ENCODE data around the gene CELF6. TPM values are rescaled to one million over a fixed set of nuclear protein-coding genes. Genes with fewer than 3 reads are reported as not detected.
A peak's percentile ranks its signal among the peaks of the same experiment; 100 is the strongest.
"Not testable (repeated sequence)": the region's sequence is repeated elsewhere in the genome, so short reads cannot be mapped to it uniquely, and the experiment has no call there.

Gene CELF6
- total RNA-seq, 1 donor: 0.84 TPM

GRCh38 chr15:72302955-72303354, 17.0 kb downstream of the CELF6 start:
- Histone ChIP-seq H3K4me3 (ENCODE audit: low read length) (no peak overlapping the region), H3K27me3 (ENCODE audit: insufficient read depth, low read length) (no peaks in the 10 kb centered on the region), H3K4me1 (ENCODE audit: insufficient read depth, low read length) (peaks cover 10% of the 10 kb centered on the region), H3K9me3 (ENCODE audit: low read depth, low read length) (no peaks in the 10 kb centered on the region)

- Histone ChIP-seq H3K4me3 (ENCODE audit: low read length) (no peak overlapping the region), H3K27me3 (ENCODE audit: insufficient read depth, low read length) (no peaks in the 10 kb centered on the region), H3K9me3 (ENCODE audit: low read depth, low read length) (no peaks in the 10 kb centered on the region), H3K4me1 (ENCODE audit: insufficient read depth, low read length) (no peaks in the 10 kb centered on the region)
Measured at GRCh38 chr15:72289597-72290325, 30.2 kb downstream of the CELF6 start.

- H3K4me1 ChIP-seq (ENCODE audit: insufficient read depth, low read length): no peaks in the 10 kb centered on the region
- H3K27me3 ChIP-seq (ENCODE audit: insufficient read depth, low read length): no peaks in the 10 kb centered on the region
- no peaks in the 10 kb centered on the region for H3K9me3 ChIP-seq (ENCODE audit: low read depth, low read length)
- no peak overlapping the region for H3K4me3 ChIP-seq (ENCODE audit: low read length)
Measured at GRCh38 chr15:72288796-72289596, 31.0 kb downstream of the CELF6 start.

- Histone ChIP-seq H3K4me3 (ENCODE audit: low read length) (no peak overlapping the region), H3K4me1 (ENCODE audit: insufficient read depth, low read length) (no peaks in the 10 kb centered on the region), H3K9me3 (ENCODE audit: low read depth, low read length) (no peaks in the 10 kb centered on the region), H3K27me3 (ENCODE audit: insufficient read depth, low read length) (no peaks in the 10 kb centered on the region)
Measured at GRCh38 chr15:72285927-72286516, 33.9 kb downstream of the CELF6 start.

- H3K4me1 ChIP-seq (ENCODE audit: insufficient read depth, low read length): no peaks in the 10 kb centered on the region
- no peak overlapping the region for H3K4me3 ChIP-seq (ENCODE audit: low read length)
- no peaks in the 10 kb centered on the region for H3K9me3 ChIP-seq (ENCODE audit: low read depth, low read length)
- H3K27me3 ChIP-seq (ENCODE audit: insufficient read depth, low read length): no peaks in the 10 kb centered on the region
Measured at GRCh38 chr15:72285402-72285801, 34.6 kb downstream of the CELF6 start.

GRCh38 chr15:72284781-72285180, 35.2 kb downstream of the CELF6 start:
- Histone ChIP-seq H3K9me3 (ENCODE audit: low read depth, low read length) (no peaks in the 10 kb centered on the region), H3K27me3 (ENCODE audit: insufficient read depth, low read length) (no peaks in the 10 kb centered on the region), H3K4me1 (ENCODE audit: insufficient read depth, low read length) (no peaks in the 10 kb centered on the region), H3K4me3 (ENCODE audit: low read length) (no peak overlapping the region)

- no peak overlapping the region for H3K4me3 ChIP-seq (ENCODE audit: low read length)
- H3K9me3 ChIP-seq (ENCODE audit: low read depth, low read length): no peaks in the 10 kb centered on the region
- no peaks in the 10 kb centered on the region for H3K27me3 ChIP-seq (ENCODE audit: insufficient read depth, low read length)
- no peaks in the 10 kb centered on the region for H3K4me1 ChIP-seq (ENCODE audit: insufficient read depth, low read length)
Measured at GRCh38 chr15:72281713-72282112, 38.2 kb downstream of the CELF6 start.

- H3K4me3 ChIP-seq (ENCODE audit: low read length): no peak overlapping the region
Measured at GRCh38 chr15:72280751-72281150, 39.2 kb downstream of the CELF6 start.

GRCh38 chr15:72278737-72279136, 41.2 kb downstream of the CELF6 start:
- no peaks in the 10 kb centered on the region for H3K27me3 ChIP-seq (ENCODE audit: insufficient read depth, low read length)
- H3K4me1 ChIP-seq (ENCODE audit: insufficient read depth, low read length): no peaks in the 10 kb centered on the region
- no peak overlapping the region for H3K4me3 ChIP-seq (ENCODE audit: low read length)
- no peaks in the 10 kb centered on the region for H3K9me3 ChIP-seq (ENCODE audit: low read depth, low read length)

More at GRCh38 chr15:72280751-72281150, 39.2 kb downstream of the CELF6 start:
- Histone ChIP-seq H3K4me1 (ENCODE audit: insufficient read depth, low read length) (no peaks in the 10 kb centered on the region), H3K9me3 (ENCODE audit: low read depth, low read length) (no peaks in the 10 kb centered on the region), H3K27me3 (ENCODE audit: insufficient read depth, low read length) (no peaks in the 10 kb centered on the region)

GRCh38 chr15:72276326-72276700, 43.6 kb downstream of the CELF6 start:
- Histone ChIP-seq H3K4me3 (ENCODE audit: low read length) (no peak overlapping the region), H3K9me3 (ENCODE audit: low read depth, low read length) (no peaks in the 10 kb centered on the region), H3K27me3 (ENCODE audit: insufficient read depth, low read length) (no peaks in the 10 kb centered on the region), H3K4me1 (ENCODE audit: insufficient read depth, low read length) (peaks cover 18% of the 10 kb centered on the region)

- not testable (repeated sequence) for H3K27me3 ChIP-seq (ENCODE audit: insufficient read depth, low read length); H3K4me3 ChIP-seq (ENCODE audit: low read length); H3K9me3 ChIP-seq (ENCODE audit: low read depth, low read length)
- H3K4me1 ChIP-seq (ENCODE audit: insufficient read depth, low read length): peaks cover 23% of the 10 kb centered on the region
Measured at GRCh38 chr15:72275635-72276325, 44.2 kb downstream of the CELF6 start.

- Histone ChIP-seq H3K4me3 (ENCODE audit: low read length) (peak overlapping the region; percentile 45), H3K27me3 (ENCODE audit: insufficient read depth, low read length) (no peaks in the 10 kb centered on the region), H3K9me3 (ENCODE audit: low read depth, low read length) (no peaks in the 10 kb centered on the region)
Measured at GRCh38 chr15:72272997-72273352, 47.0 kb downstream of the CELF6 start.

GRCh38 chr15:72272213-72272996, 47.6 kb downstream of the CELF6 start, which contains the start of gene PARP6:
PARP6 (minus strand) TSS chr15:72272554; CDS start chr15:72267477, 5,077 bp downstream.
- Histone ChIP-seq H3K9me3 (ENCODE audit: low read depth, low read length) (no peaks in the 10 kb centered on the region), H3K27me3 (ENCODE audit: insufficient read depth, low read length) (no peaks in the 10 kb centered on the region), H3K4me3 (ENCODE audit: low read length) (peak within 1 kb of the TSS; percentile 77), H3K4me1 (ENCODE audit: insufficient read depth, low read length) (peaks cover 23% of the 10 kb centered on the region)

More at GRCh38 chr15:72272997-72273352, 47.0 kb downstream of the CELF6 start:
- H3K4me1 ChIP-seq (ENCODE audit: insufficient read depth, low read length): peaks cover 23% of the 10 kb centered on the region

- peaks cover 23% of the 10 kb centered on the region for H3K4me1 ChIP-seq (ENCODE audit: insufficient read depth, low read length)
- H3K9me3 ChIP-seq (ENCODE audit: low read depth, low read length): no peaks in the 10 kb centered on the region
- H3K27me3 ChIP-seq (ENCODE audit: insufficient read depth, low read length): no peaks in the 10 kb centered on the region
- H3K4me3 ChIP-seq (ENCODE audit: low read length): peak overlapping the region; percentile 77
Measured at GRCh38 chr15:72271895-72272212, 48.1 kb downstream of the CELF6 start.

All from mononuclear cell (primary cell).